GM18507 (cell line): ENCODE measurements around the gene SLC29A3.
"Not testable (repeated sequence)": the region's sequence is repeated elsewhere in the genome, so short reads cannot be mapped to it uniquely, and the experiment has no call there.

Experiments
- DNase-seq: peaks from one replicate; pipeline ENCODE4 v3.0.0; 2011; ENCODE audit warnings: low read depth; ENCODE audit not compliant: insufficient read length; ENCODE audit errors: extremely low spot score
- FAIRE-seq: peaks from 2 replicates; lab custom pipeline; 2011; peaks lifted over from hg19 to GRCh38; lab: Jason Lieb, UNC

The SLC29A3 gene

GRCh38 chr10:71319042-71319799, at the start of gene SLC29A3:
Gene SLC29A3 (plus strand): TSS chr10:71319259. CDS start chr10:71319310, 51 bp downstream.
- DNase-seq (peak; percentile 76), FAIRE-seq (peak; percentile 73)

GRCh38 chr10:71269301-71270288, 49.5 kb upstream of the SLC29A3 start:
- DNase-seq = no peak
- no peak for FAIRE-seq

- FAIRE-seq (peak; percentile 58), DNase-seq (peak; percentile 30)
These were observed 48.5 kb upstream of the SLC29A3 start for GRCh38 chr10:71270301-71271220.

- FAIRE-seq = no peak
- DNase-seq = no peak
These were observed 47.4 kb upstream of the SLC29A3 start for GRCh38 chr10:71271662-71272055.

GRCh38 chr10:71272056-71272771, 46.8 kb upstream of the SLC29A3 start:
- DNase-seq (no peak), FAIRE-seq (no peak)

- FAIRE-seq, DNase-seq: not testable (repeated sequence)
These were observed 46.1 kb upstream of the SLC29A3 start for GRCh38 chr10:71272974-71273373.

GRCh38 chr10:71273506-71273905, 45.6 kb upstream of the SLC29A3 start:
- FAIRE-seq (no peak), DNase-seq (no peak)

- FAIRE-seq (no peak), DNase-seq (no peak)
These were observed 43.9 kb upstream of the SLC29A3 start for GRCh38 chr10:71274901-71275796.

- DNase-seq = no peak
- no peak for FAIRE-seq
These were observed 42.2 kb upstream of the SLC29A3 start for GRCh38 chr10:71276873-71277272.

- no peak for DNase-seq
- no peak for FAIRE-seq
These were observed 41.0 kb upstream of the SLC29A3 start for GRCh38 chr10:71277914-71278665.

GRCh38 chr10:71278691-71279588, 40.1 kb upstream of the SLC29A3 start:
- DNase-seq (no peak), FAIRE-seq (no peak)

- no peak for DNase-seq
- no peak for FAIRE-seq
These were observed 39.4 kb upstream of the SLC29A3 start for GRCh38 chr10:71279590-71280170.

- no peak for DNase-seq
- FAIRE-seq = no peak
These were observed 38.8 kb upstream of the SLC29A3 start for GRCh38 chr10:71280216-71280615.

- FAIRE-seq = no peak
- DNase-seq = no peak
These were observed 38.2 kb upstream of the SLC29A3 start for GRCh38 chr10:71280825-71281224.

GRCh38 chr10:71281646-71282322, 37.3 kb upstream of the SLC29A3 start:
- DNase-seq = no peak
- no peak for FAIRE-seq
